Thyroid gland (tissue), 4 donors: ENCODE data around the gene HSD17B14.

Experiments
- POLR2A ChIP-seq, 2 donors: fragments of 450-650 bp; IDR thresholded peaks; one replicate each; pipeline ENCODE4 v1.6.1; 2017; ENCODE audit warnings: antibody characterized with exemption in 2 of 2, mild to moderate bottlenecking in 2 of 2, moderate library complexity in 1 of 2
- TF ChIP-seq, protein P1 (sequence below), 6 experiments: fragments of 200-600 bp in 3 of 6; fragments of 450-650 bp in 3 of 6; sonication (generic) in 3 of 6; IDR thresholded peaks; one replicate each; pipeline ENCODE4 v1.5.1; 2016 to 2019; ENCODE audit warnings: antibody characterized with exemption in 6 of 6, mild to moderate bottlenecking in 2 of 6, inconsistent platforms in 1 of 6, moderate library complexity in 1 of 6

DNA sequence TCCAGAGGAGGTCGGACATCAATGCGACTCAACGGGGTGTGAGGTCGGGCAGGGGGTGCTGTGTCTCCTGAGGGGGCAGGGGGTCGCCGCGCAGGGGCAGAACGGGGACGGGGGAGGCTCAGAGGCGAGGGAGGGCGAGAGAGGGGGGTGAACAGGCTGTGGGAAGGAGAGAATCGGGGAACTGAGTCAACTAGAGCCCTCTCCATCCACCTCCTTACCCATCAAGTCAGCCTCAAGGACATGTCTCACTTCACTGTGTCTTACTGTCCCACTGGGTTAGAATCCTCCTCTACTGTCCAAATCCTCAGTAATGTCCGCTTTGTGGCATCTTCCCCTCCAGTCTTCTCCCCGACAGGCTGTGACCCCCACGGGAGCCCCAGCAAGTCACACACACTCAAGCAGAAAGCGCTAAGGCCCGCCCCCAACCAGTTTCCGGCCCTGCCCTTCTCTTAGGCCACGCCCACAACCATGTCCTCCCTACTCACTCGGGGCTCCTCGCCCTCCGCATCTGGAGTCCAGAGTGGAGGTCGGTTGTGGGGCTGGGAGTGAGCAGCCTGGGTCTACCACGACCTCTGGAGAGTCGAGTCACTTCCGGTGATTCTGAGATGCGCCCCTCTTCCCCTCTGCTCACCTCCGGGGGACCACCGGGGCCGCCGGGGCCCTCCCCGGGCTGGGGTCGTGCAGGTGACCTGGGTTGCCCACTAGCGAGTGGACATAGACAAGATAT, 22.9 kb upstream of the HSD17B14 start:
- TF ChIP-seq, protein P1, sequence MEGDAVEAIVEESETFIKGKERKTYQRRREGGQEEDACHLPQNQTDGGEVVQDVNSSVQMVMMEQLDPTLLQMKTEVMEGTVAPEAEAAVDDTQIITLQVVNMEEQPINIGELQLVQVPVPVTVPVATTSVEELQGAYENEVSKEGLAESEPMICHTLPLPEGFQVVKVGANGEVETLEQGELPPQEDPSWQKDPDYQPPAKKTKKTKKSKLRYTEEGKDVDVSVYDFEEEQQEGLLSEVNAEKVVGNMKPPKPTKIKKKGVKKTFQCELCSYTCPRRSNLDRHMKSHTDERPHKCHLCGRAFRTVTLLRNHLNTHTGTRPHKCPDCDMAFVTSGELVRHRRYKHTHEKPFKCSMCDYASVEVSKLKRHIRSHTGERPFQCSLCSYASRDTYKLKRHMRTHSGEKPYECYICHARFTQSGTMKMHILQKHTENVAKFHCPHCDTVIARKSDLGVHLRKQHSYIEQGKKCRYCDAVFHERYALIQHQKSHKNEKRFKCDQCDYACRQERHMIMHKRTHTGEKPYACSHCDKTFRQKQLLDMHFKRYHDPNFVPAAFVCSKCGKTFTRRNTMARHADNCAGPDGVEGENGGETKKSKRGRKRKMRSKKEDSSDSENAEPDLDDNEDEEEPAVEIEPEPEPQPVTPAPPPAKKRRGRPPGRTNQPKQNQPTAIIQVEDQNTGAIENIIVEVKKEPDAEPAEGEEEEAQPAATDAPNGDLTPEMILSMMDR (IDR thresholded peaks at IDR 0.05): no peak
- TF ChIP-seq POLR2A (IDR thresholded peaks at IDR 0.05): no peak
